ENCODE results near the gene KIF13A. TPM values are rescaled to one million over a fixed set of nuclear protein-coding genes. Genes with fewer than 3 reads are reported as not detected.

Gene KIF13A
- total RNA-seq, 1 experiment from 2014 or later = 52.2 TPM

DNA sequence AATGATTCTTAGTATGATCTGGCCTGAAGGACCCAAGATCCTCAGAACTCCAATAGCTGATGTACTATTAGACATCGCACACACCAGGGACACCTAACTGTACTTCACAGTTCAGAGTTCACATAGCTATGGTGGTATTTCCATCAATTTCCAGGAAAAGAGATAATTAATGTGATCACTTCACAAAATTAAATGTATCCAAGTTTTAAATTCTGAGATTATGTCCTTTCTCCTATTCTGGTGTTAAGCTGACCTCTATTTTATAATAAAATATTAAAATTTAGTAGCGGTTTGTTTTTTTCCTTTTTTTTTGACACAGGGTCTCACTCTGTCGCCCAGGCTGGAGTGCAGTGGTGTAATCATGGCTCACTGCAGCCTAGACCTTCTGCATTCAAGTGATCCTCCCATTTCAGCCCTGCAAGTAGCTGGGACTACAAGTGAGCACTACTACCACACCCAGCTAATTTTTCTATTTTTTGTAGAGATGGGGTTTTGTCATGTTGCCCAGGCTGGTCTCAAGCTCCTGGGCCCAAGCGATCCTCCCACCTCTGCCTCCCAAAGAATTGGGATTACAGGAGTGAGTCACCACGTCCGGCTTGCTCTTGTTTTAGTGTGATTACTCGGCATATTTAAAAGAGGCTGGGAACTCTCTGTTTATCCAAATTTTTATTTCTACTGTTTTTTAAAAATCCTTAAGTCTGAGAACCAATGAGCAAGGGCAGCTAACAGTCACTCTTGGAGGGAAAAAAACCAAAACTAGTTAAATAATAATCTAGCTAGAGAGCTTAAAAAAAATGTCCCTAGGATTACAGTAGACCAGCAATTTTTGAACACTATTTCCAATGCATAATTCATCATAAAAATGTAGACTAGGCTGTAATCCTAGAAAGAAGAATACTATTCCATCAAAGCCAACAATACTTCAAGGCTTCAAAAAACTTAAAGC lies 16.0 kb downstream of the KIF13A start:
- Histone ChIP-seq H3K9me3 (ENCODE audit: insufficient read depth, low read depth) (no peaks in the 10 kb centered on the region), H3K4me2 (no peak overlapping the region), H3K36me3 (ENCODE audit: low read depth) (no peaks in the 10 kb centered on the region), H3K4me1 (replicated peaks; ENCODE audit: insufficient read depth) (peaks cover 10% of the 10 kb centered on the region; the same call in 1 of the 2 replicates), H3K9me2 (ENCODE audit: insufficient read depth) (no peaks in the 10 kb centered on the region), H3K4me3 (no peak overlapping the region), H3F3A (ENCODE audit: insufficient read depth, low read depth) (no peaks in the 10 kb centered on the region), H3K27ac (peak overlapping the region; percentile 37), H3K27me3 (ENCODE audit: insufficient read depth, low read depth) (no peaks in the 10 kb centered on the region), H3K79me2 (ENCODE audit: low read depth) (peaks cover 79% of the 10 kb centered on the region), H4K20me1 (ENCODE audit: insufficient read depth) (no peaks in the 10 kb centered on the region), H2AFZ (no peak overlapping the region)
- DNase-seq = peak in 1 of 2 experiments; percentile 33
- TF ChIP-seq, protein P1, sequence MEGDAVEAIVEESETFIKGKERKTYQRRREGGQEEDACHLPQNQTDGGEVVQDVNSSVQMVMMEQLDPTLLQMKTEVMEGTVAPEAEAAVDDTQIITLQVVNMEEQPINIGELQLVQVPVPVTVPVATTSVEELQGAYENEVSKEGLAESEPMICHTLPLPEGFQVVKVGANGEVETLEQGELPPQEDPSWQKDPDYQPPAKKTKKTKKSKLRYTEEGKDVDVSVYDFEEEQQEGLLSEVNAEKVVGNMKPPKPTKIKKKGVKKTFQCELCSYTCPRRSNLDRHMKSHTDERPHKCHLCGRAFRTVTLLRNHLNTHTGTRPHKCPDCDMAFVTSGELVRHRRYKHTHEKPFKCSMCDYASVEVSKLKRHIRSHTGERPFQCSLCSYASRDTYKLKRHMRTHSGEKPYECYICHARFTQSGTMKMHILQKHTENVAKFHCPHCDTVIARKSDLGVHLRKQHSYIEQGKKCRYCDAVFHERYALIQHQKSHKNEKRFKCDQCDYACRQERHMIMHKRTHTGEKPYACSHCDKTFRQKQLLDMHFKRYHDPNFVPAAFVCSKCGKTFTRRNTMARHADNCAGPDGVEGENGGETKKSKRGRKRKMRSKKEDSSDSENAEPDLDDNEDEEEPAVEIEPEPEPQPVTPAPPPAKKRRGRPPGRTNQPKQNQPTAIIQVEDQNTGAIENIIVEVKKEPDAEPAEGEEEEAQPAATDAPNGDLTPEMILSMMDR (conservative IDR thresholded peaks at IDR 0.05) = no peak
- TF ChIP-seq EZH2 (IDR thresholded peaks at IDR 0.05; ENCODE audit: low read depth) = no peak
- BruUV-seq (replicated peaks) = no TSS peak
- ChIA-PET POLR2A (ENCODE audit: unreplicated experiment) (interaction anchor here (0.5 kb wide), 1 partner anchor 183 kb away, joined by 4 read pairs; the partner anchor contains the start of gene TPMT), CTCF (interaction anchor here (0.6 kb wide), 1 partner anchor 806 kb away, joined by 3 read pairs; no protein-coding TSS in a partner anchor)
- intact Hi-C loops (cut with micrococcal nuclease; ENCODE audit: unreplicated experiment) = no loop called here

DNA sequence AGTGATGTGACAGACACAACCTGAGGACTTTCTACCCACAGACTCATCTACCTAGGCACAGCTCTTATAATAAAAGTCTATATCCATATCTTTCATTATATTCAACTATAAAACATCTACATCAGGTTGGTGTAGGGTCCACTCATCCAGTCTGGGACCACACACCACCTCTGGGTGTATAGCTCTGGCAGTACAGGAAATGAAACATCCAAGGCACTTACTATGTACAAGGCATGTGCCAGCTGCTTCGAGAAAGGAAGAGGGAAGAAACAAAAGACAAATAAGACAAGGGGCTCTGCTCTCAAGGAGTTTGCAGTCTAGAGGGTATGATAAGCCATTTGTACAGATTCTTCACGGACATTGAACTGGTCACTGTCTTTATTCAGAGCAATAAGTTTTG lies 18.6 kb downstream of the KIF13A start:
- no peaks in the 10 kb centered on the region for H3K27me3 ChIP-seq (ENCODE audit: insufficient read depth, low read depth)
- POLR2A ChIA-PET (ENCODE audit: unreplicated experiment) = interaction anchor here (0.6 kb wide), 1 partner anchor 105 kb away, joined by 5 read pairs; no protein-coding TSS in a partner anchor
- no peak overlapping the region for H2AFZ ChIP-seq
- H3F3A ChIP-seq (ENCODE audit: insufficient read depth, low read depth) = no peaks in the 10 kb centered on the region
- H3K4me2 ChIP-seq = no peak overlapping the region
- CTCF ChIA-PET = no interaction called here
- H3K79me2 ChIP-seq (ENCODE audit: low read depth) = peaks cover 75% of the 10 kb centered on the region
- intact Hi-C loops (cut with micrococcal nuclease; ENCODE audit: unreplicated experiment) = no loop called here
- peaks cover 10% of the 10 kb centered on the region; the same call in 1 of the 2 replicates for H3K4me1 ChIP-seq (replicated peaks; ENCODE audit: insufficient read depth)
- H4K20me1 ChIP-seq (ENCODE audit: insufficient read depth) = no peaks in the 10 kb centered on the region
- H3K36me3 ChIP-seq (ENCODE audit: low read depth) = no peaks in the 10 kb centered on the region
- BruUV-seq (replicated peaks) = no TSS peak
- H3K4me3 ChIP-seq = no peak overlapping the region
- DNase-seq = no peak
- no peak overlapping the region for H3K27ac ChIP-seq
- H3K9me2 ChIP-seq (ENCODE audit: insufficient read depth) = no peaks in the 10 kb centered on the region
- no peaks in the 10 kb centered on the region for H3K9me3 ChIP-seq (ENCODE audit: insufficient read depth, low read depth)
- TF ChIP-seq, protein P1 (conservative IDR thresholded peaks at IDR 0.05) = no peak
- TF ChIP-seq EZH2 (IDR thresholded peaks at IDR 0.05; ENCODE audit: low read depth) = no peak

DNA sequence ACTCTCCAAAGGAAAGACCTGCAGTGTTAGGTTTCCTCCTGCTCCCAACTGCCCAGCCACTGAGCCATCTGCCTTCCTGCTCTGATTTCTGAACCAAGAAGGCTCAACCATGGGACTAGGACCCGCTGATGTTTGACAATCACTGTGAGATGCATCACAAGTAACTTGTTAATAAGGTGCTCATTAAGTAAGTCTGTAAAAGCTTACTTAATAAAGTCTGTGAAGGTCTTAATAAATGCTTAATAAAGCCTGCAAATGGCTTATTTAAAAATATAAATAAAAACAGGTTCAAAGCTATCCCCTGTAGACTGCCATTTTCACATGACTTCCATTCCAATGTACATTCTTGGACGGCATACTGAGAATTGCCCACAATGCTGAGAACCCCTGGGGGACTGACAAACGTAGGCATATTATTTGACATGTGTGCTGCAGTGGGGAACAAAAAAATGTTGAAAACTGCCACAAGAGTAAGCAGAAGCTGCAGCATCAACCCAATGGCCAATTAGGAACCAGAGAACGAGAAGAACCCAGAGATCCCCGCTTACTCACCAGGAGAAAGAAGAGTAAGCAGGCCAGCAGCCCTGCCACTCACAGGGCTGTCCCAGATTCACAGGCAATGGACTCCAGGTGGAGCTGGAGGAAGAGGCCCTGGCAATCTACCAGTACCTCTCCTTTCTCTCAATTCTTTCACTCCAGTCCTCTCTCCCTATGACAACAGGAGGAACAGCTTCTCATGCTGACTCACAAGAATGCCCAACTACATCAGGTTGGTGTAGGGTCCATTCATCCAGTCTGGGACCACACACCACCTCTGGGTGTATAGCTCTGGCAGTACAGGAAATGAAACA lies 19.5 kb downstream of the KIF13A start:
- H3K27ac ChIP-seq = no peak overlapping the region
- no peak overlapping the region for H3K4me2 ChIP-seq
- no peaks in the 10 kb centered on the region for H3K27me3 ChIP-seq (ENCODE audit: insufficient read depth, low read depth)
- H3K9me2 ChIP-seq (ENCODE audit: insufficient read depth) = no peaks in the 10 kb centered on the region
- CTCF ChIA-PET = interaction anchor here (0.6 kb wide), 1 partner anchor 241 kb away, joined by 3 read pairs; no protein-coding TSS in a partner anchor
- no peak for TF ChIP-seq EZH2 (IDR thresholded peaks at IDR 0.05; ENCODE audit: low read depth)
- TF ChIP-seq, protein P1 (conservative IDR thresholded peaks at IDR 0.05) = no peak
- no peaks in the 10 kb centered on the region for H3F3A ChIP-seq (ENCODE audit: insufficient read depth, low read depth)
- peaks cover 75% of the 10 kb centered on the region for H3K79me2 ChIP-seq (ENCODE audit: low read depth)
- intact Hi-C loops (cut with micrococcal nuclease; ENCODE audit: unreplicated experiment) = no loop called here
- no peaks in the 10 kb centered on the region for H3K9me3 ChIP-seq (ENCODE audit: insufficient read depth, low read depth)
- H4K20me1 ChIP-seq (ENCODE audit: insufficient read depth) = no peaks in the 10 kb centered on the region
- H3K4me1 ChIP-seq (replicated peaks; ENCODE audit: insufficient read depth) = peaks cover 10% of the 10 kb centered on the region; the same call in 1 of the 2 replicates
- BruUV-seq (replicated peaks) = no TSS peak
- no peak overlapping the region for H3K4me3 ChIP-seq
- H2AFZ ChIP-seq = no peak overlapping the region
- H3K36me3 ChIP-seq (ENCODE audit: low read depth) = no peaks in the 10 kb centered on the region
- POLR2A ChIA-PET (ENCODE audit: unreplicated experiment) = interaction anchor here (0.6 kb wide), 1 partner anchor 103 kb away, joined by 8 read pairs; no protein-coding TSS in a partner anchor
- DNase-seq = no peak
